Liver (tissue), 9 donors: ENCODE results near the gene POLR3H. TPM values are rescaled to one million over a fixed set of nuclear protein-coding genes. Genes with fewer than 3 reads are reported as not detected.

Experiments
- DNase-seq: peaks from one replicate; pipeline ENCODE4 v3.0.0-alpha.2; 2017; ENCODE audit warnings: low spot score
- H3K27ac ChIP-seq, 2 donors: one replicate each; pipeline ENCODE4 v1.7.0; 2013; ENCODE audit warnings: inconsistent platforms in 2 of 2, low read length in 2 of 2, control low read depth in 1 of 2, low read depth in 1 of 2, mild to moderate bottlenecking in 1 of 2
- H3K27me3 ChIP-seq, 4 donors: one replicate each; pipeline versions ENCODE4 v1.6.1 to v1.7.0; 2013; ENCODE audit warnings: low read length in 3 of 4, inconsistent platforms in 1 of 4, mild to moderate bottlenecking in 1 of 4, moderate library complexity in 1 of 4; ENCODE audit not compliant: control insufficient read depth in 4 of 4, insufficient read depth in 4 of 4
- H3K36me3 ChIP-seq, 4 donors: one replicate each; pipeline versions ENCODE4 v1.6.1 to v1.7.0; 2013; ENCODE audit warnings: low read length in 3 of 4, mild to moderate bottlenecking in 3 of 4, low read depth in 1 of 4, moderate library complexity in 1 of 4; ENCODE audit not compliant: control insufficient read depth in 4 of 4, insufficient read depth in 3 of 4
- H3K4me1 ChIP-seq, 4 donors: one replicate each; pipeline versions ENCODE4 v1.6.1 to v1.7.0; 2013; ENCODE audit warnings: low read length in 3 of 4, mild to moderate bottlenecking in 3 of 4, moderate library complexity in 1 of 4; ENCODE audit not compliant: control insufficient read depth in 4 of 4, insufficient read depth in 4 of 4
- H3K4me3 ChIP-seq, 3 donors: one replicate each; pipeline versions ENCODE4 v1.6.1 to v1.7.0; 2013; ENCODE audit warnings: low read length in 3 of 3, control low read depth in 1 of 3, low read depth in 1 of 3, mild to moderate bottlenecking in 1 of 3
- H3K9ac ChIP-seq, 2 donors: one replicate each; pipeline ENCODE4 v1.7.0; 2013; ENCODE audit warnings: low read length in 2 of 2, mild to moderate bottlenecking in 2 of 2, moderate library complexity in 2 of 2, control low read depth in 1 of 2, low read depth in 1 of 2
- H3K9me3 ChIP-seq, 4 donors: one replicate each; pipeline versions ENCODE4 v1.6.1 to v1.7.0; 2013; ENCODE audit warnings: low read length in 3 of 4; ENCODE audit not compliant: control insufficient read depth in 4 of 4
- EGR1 ChIP-seq, 2 donors: IDR thresholded peaks; 2 replicates each; pipeline ENCODE4 v1.6.1; 2016 to 2018; ENCODE audit warnings: antibody characterized with exemption in 2 of 2, low read depth in 2 of 2
- FOXA1 ChIP-seq: IDR thresholded peaks from 2 replicates; pipeline ENCODE4 v1.6.1; 2016; ENCODE audit warnings: antibody characterized with exemption
- FOXA2 ChIP-seq: IDR thresholded peaks from 2 replicates; pipeline ENCODE4 v1.6.1; 2016; ENCODE audit warnings: antibody characterized with exemption
- GABPA ChIP-seq, 2 donors: IDR thresholded peaks in 1 of 2; conservative IDR thresholded peaks in 1 of 2; 2 replicates each; pipeline ENCODE4 v1.6.1; 2016; ENCODE audit warnings: antibody characterized with exemption in 2 of 2, mild to moderate bottlenecking in 1 of 2, moderate library complexity in 1 of 2
- HNF4A ChIP-seq, 2 donors: conservative IDR thresholded peaks; 2 replicates each; pipeline ENCODE4 v1.6.1; 2016; ENCODE audit warnings: antibody characterized with exemption in 2 of 2, mild to moderate bottlenecking in 2 of 2
- HNF4G ChIP-seq: IDR thresholded peaks from 2 replicates; pipeline ENCODE4 v1.6.1; 2016; ENCODE audit warnings: antibody characterized with exemption
- RAD21 ChIP-seq, 2 donors: IDR thresholded peaks; 2 replicates each; pipeline ENCODE4 v1.6.1; 2016; ENCODE audit warnings: antibody characterized with exemption in 2 of 2, mild to moderate bottlenecking in 2 of 2
- RXRA ChIP-seq, 2 donors: IDR thresholded peaks; 2 replicates each; pipeline ENCODE4 v1.6.1; 2017 to 2018; ENCODE audit warnings: antibody characterized with exemption in 2 of 2, mild to moderate bottlenecking in 1 of 2
- SP1 ChIP-seq: IDR thresholded peaks from 2 replicates; pipeline ENCODE4 v1.6.1; 2018; ENCODE audit warnings: antibody characterized with exemption, mild to moderate bottlenecking
- TAF1 ChIP-seq: conservative IDR thresholded peaks from 2 replicates; pipeline ENCODE4 v1.6.1; 2016; ENCODE audit warnings: antibody characterized with exemption, mild to moderate bottlenecking
- YY1 ChIP-seq: IDR thresholded peaks from 2 replicates; pipeline ENCODE4 v1.6.1; 2016; ENCODE audit warnings: antibody characterized with exemption, mild to moderate bottlenecking
- WGBS: extraction: QIAGEN DNeasy Blood & Tissue Kit; methylation state at CpG from one replicate; pipeline ENCODE4 v1.1.7; 2013; 5-methylcytosine and 5-hydroxymethylcytosine counted together
- polyA plus RNA-seq, 2 donors: library from polyadenylated mRNA; stranded (reverse) in 1 of 2; unstranded in 1 of 2; fragments of 200-250 nt in 1 of 2; fragments of >200 nt in 1 of 2; fragmentation: Nextera tagmentation in 1 of 2; extraction: Ambion mirVana in 1 of 2; gene quantifications; one replicate each; pipeline versions ENCODE4 v1.2.1 to v1.2.3, GENCODE V29; 2013 to 2015
- total RNA-seq, 2 donors: library from RNA; depleted of rRNA; stranded (reverse); fragments of >200 nt; gene quantifications; one replicate each; pipeline ENCODE4 v1.2.3, GENCODE V29; 2014
- TF ChIP-seq, protein P1 (sequence below): IDR thresholded peaks from 2 replicates; pipeline ENCODE4 v1.6.1; 2016; ENCODE audit warnings: antibody characterized with exemption
- TF ChIP-seq, protein P2 (sequence below): IDR thresholded peaks from 2 replicates; pipeline ENCODE4 v1.6.1; 2016; ENCODE audit warnings: antibody characterized with exemption
- TF ChIP-seq, protein P3 (sequence below): IDR thresholded peaks from 2 replicates; pipeline ENCODE4 v1.6.1; 2016; ENCODE audit warnings: antibody characterized with exemption
- donor health status: healthy.
- donor health status: healthy.
- donor health status: healthy.
- donor health status: healthy.
- donor health status: healthy.

Gene POLR3H
- total and polyA plus RNA-seq, 4 donors = 11.7 to 37.7 (median 27.1) TPM

DNA sequence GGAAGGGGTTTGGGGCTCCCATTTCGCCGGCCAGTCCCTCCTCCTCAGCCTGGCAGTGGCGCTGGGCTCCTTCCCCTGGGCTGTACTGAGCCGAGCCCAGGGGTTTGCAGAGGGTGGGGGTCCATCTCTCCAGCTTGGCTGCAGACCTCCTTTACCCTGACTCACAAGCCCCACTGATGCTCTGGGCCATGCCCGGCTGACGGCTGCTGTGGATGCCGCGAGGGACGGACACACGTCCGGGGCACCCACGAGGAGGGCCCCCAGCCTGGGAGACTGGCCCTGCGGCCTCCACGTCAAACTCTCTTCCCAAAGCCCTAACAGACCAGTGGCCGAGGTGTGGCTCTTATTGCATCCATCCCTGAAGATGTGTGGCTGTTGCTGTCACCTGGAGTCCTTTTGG, 31.3 kb upstream of the POLR3H start:
- H3K4me3 ChIP-seq = no peak overlapping the region
- H3K4me1 ChIP-seq = no peaks in the 10 kb centered on the region
- no peaks in the 10 kb centered on the region for H3K9me3 ChIP-seq
- 94% methylated on average over 15 of the region's 15 CpGs for WGBS
- peaks cover 6 to 15% (median 14%) of the 10 kb centered on the region in 4 donors for H3K36me3 ChIP-seq
- H3K27ac ChIP-seq = no peak overlapping the region
- TF ChIP-seq HNF4A (conservative IDR thresholded peaks at IDR 0.05) (no peak), TAF1 (no peak), EGR1 (IDR thresholded peaks at IDR 0.05; ENCODE audit: low read depth in 2 of 2) (no peak), RAD21 (IDR thresholded peaks at IDR 0.05) (no peak), HNF4G (no peak), GABPA (IDR thresholded peaks at IDR 0.05 in 1 of 2, conservative IDR thresholded peaks at IDR 0.05 in 1 of 2) (no peak), YY1 (no peak), SP1 (no peak), FOXA2 (no peak)
- TF ChIP-seq, protein P1, sequence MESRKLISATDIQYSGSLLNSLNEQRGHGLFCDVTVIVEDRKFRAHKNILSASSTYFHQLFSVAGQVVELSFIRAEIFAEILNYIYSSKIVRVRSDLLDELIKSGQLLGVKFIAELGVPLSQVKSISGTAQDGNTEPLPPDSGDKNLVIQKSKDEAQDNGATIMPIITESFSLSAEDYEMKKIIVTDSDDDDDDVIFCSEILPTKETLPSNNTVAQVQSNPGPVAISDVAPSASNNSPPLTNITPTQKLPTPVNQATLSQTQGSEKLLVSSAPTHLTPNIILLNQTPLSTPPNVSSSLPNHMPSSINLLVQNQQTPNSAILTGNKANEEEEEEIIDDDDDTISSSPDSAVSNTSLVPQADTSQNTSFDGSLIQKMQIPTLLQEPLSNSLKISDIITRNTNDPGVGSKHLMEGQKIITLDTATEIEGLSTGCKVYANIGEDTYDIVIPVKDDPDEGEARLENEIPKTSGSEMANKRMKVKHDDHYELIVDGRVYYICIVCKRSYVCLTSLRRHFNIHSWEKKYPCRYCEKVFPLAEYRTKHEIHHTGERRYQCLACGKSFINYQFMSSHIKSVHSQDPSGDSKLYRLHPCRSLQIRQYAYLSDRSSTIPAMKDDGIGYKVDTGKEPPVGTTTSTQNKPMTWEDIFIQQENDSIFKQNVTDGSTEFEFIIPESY = no peak
- TF ChIP-seq, protein P2, sequence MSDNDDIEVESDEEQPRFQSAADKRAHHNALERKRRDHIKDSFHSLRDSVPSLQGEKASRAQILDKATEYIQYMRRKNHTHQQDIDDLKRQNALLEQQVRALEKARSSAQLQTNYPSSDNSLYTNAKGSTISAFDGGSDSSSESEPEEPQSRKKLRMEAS = no peak
- TF ChIP-seq, protein P3, sequence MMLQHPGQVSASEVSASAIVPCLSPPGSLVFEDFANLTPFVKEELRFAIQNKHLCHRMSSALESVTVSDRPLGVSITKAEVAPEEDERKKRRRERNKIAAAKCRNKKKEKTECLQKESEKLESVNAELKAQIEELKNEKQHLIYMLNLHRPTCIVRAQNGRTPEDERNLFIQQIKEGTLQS = no peak
- no peaks in the 10 kb centered on the region for H3K27me3 ChIP-seq
- no peak overlapping the region for H3K9ac ChIP-seq
- DNase-seq = no peak

DNA sequence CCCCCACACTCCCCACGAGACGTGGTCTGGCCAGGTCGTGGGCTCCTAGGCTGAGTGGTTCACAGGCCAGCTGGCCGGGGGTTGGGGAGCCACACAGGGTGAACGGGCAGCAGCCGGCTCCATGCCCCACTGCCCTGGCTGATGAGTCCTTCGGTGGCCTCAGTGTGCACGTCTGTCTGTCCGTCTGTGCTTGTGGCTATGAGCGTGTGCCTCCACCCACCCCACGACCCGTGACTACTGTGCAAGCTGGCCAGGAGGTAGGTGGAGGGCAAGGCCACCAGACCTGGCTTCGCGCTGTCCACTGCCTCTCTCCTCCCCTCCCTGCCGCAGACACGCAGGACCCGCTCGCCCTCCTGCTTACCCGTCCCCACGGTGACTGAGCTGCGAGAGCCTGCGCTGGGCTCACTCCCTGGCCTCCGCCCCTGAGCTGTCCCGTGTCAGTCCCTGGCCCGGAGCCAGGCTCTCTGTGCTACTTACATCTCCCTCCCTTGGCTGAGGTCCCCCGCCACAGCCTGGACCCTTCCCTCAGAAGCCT, 30.6 kb upstream of the POLR3H start:
- Histone ChIP-seq H3K9me3 (no peaks in the 10 kb centered on the region), H3K27me3 (no peaks in the 10 kb centered on the region), H3K4me1 (no peaks in the 10 kb centered on the region), H3K27ac (no peak overlapping the region), H3K36me3 (peaks cover 6 to 14% (median 12%) of the 10 kb centered on the region in 4 donors), H3K9ac (no peak overlapping the region), H3K4me3 (no peak overlapping the region)
- WGBS = 83% methylated on average over 26 of the region's 26 CpGs
- TF ChIP-seq GABPA (IDR thresholded peaks at IDR 0.05 in 1 of 2, conservative IDR thresholded peaks at IDR 0.05 in 1 of 2) (no peak), FOXA1 (no peak), TAF1 (no peak), RXRA (IDR thresholded peaks at IDR 0.05) (no peak), YY1 (no peak), RAD21 (IDR thresholded peaks at IDR 0.05) (no peak)
- TF ChIP-seq, protein P3 = no peak
- TF ChIP-seq, protein P1 = no peak
- TF ChIP-seq, protein P2 = no peak
- DNase-seq = no peak
